Measurements from ENCODE around the gene DHRS7B.
"Not testable (repeated sequence)": the region's sequence is repeated elsewhere in the genome, so short reads cannot be mapped to it uniquely, and the experiment has no call there.

The DHRS7B gene

GRCh38 chr17:21126645-21127508 is at the start of gene DHRS7B:
DHRS7B (plus strand) TSS chr17:21126964; CDS start chr17:21126972, 8 bp downstream.
- DNase-seq, result peak; percentile 90

GRCh38 chr17:21077281-21077680 is 49.5 kb upstream of the DHRS7B start:
- DNase-seq, result no peak

GRCh38 chr17:21078016-21078780 is 48.6 kb upstream of the DHRS7B start:
- DNase-seq, result no peak

- no peak for DNase-seq
These were observed 47.6 kb upstream of the DHRS7B start for GRCh38 chr17:21079196-21079595.

- no peak for DNase-seq
These were observed 44.7 kb upstream of the DHRS7B start for GRCh38 chr17:21082001-21082436.

- not testable (repeated sequence) for DNase-seq
These were observed 41.5 kb upstream of the DHRS7B start for GRCh38 chr17:21085280-21085679.

GRCh38 chr17:21085707-21086106 is 41.1 kb upstream of the DHRS7B start:
- no peak for DNase-seq

GRCh38 chr17:21089145-21089544 is 37.6 kb upstream of the DHRS7B start:
- peak; percentile 62 for DNase-seq

GRCh38 chr17:21089933-21090901 is 36.5 kb upstream of the DHRS7B start:
- no peak for DNase-seq

GRCh38 chr17:21090902-21091618 is 35.7 kb upstream of the DHRS7B start:
- DNase-seq, result no peak

GRCh38 chr17:21094298-21094704 is 32.5 kb upstream of the DHRS7B start:
- DNase-seq, result no peak

- no peak for DNase-seq
These were observed 31.0 kb upstream of the DHRS7B start for GRCh38 chr17:21095735-21096134.

GRCh38 chr17:21096874-21097273 is 29.9 kb upstream of the DHRS7B start:
- no peak for DNase-seq

- peak; percentile 82 for DNase-seq
These were observed 27.7 kb upstream of the DHRS7B start for GRCh38 chr17:21098934-21099689.

GRCh38 chr17:21100636-21101035 is 26.1 kb upstream of the DHRS7B start:
- DNase-seq, result no peak

GRCh38 chr17:21104608-21105007 is 22.2 kb upstream of the DHRS7B start:
- no peak for DNase-seq

GRCh38 chr17:21105064-21105894 is 21.5 kb upstream of the DHRS7B start:
- no peak for DNase-seq

GRCh38 chr17:21106316-21106715 is 20.4 kb upstream of the DHRS7B start:
- DNase-seq, result no peak

- not testable (repeated sequence) for DNase-seq
These were observed 19.6 kb upstream of the DHRS7B start for GRCh38 chr17:21107067-21107650.

- no peak for DNase-seq
These were observed 18.1 kb upstream of the DHRS7B start for GRCh38 chr17:21108651-21109050.
